HUES64 (cell line): ENCODE measurements around the gene UGT2B11. TPM values are rescaled to one million over a fixed set of nuclear protein-coding genes. Genes with fewer than 3 reads are reported as not detected.
"Not testable (repeated sequence)": the region's sequence is repeated elsewhere in the genome, so short reads cannot be mapped to it uniquely, and the experiment has no call there.

ENCODE experiments used
- H3K27ac ChIP-seq: 2 replicates; pipeline ENCODE4 v1.7.0; 2013; ENCODE audit warnings: low read depth, low read length, inconsistent platforms
- H3K27me3 ChIP-seq: 2 replicates; pipeline ENCODE4 v1.6.1; 2013; ENCODE audit warnings: mild to moderate bottlenecking, low read length; ENCODE audit not compliant: insufficient read depth
- H3K36me3 ChIP-seq: 2 replicates; pipeline ENCODE4 v1.6.1; 2013; ENCODE audit warnings: mild to moderate bottlenecking, low read length; ENCODE audit not compliant: insufficient read depth
- H3K4me1 ChIP-seq: 2 replicates; pipeline ENCODE4 v1.6.1; 2013; ENCODE audit warnings: mild to moderate bottlenecking, low read length, moderate library complexity; ENCODE audit not compliant: insufficient read depth
- H3K4me3 ChIP-seq: 2 replicates; pipeline ENCODE4 v1.5.1; 2013; ENCODE audit warnings: mild to moderate bottlenecking, low read length, moderate library complexity
- H3K9ac ChIP-seq: 2 replicates; pipeline ENCODE4 v1.6.1; 2013; ENCODE audit warnings: mild to moderate bottlenecking, low read depth, low read length
- H3K9me3 ChIP-seq: 2 replicates; pipeline ENCODE4 v1.6.1; 2013; ENCODE audit warnings: low read depth, low read length; ENCODE audit not compliant: insufficient read depth
- WGBS: fragments of 150-250, 120-280 bp; methylation state at CpG from one replicate; pipeline ENCODE4 v1.1.7; 2013; ENCODE audit warnings: missing lambda C conversion rate; 5-methylcytosine and 5-hydroxymethylcytosine counted together
- polyA plus RNA-seq, 2 experiments: library from polyadenylated mRNA; stranded (reverse); fragments of 50-300 nt; gene quantifications; one replicate each; pipeline ENCODE4 v1.2.3, GENCODE V29; 2013

UGT2B11 gene
- polyA plus RNA-seq (2013, experiment 1 of 2), result 0.10 TPM
- 0.89 TPM for polyA plus RNA-seq (2013, experiment 2 of 2)

GRCh38 chr4:69214716-69215115 lies at the start of gene UGT2B11:
TSS of gene UGT2B11 (minus strand) at chr4:69214748. CDS start at chr4:69214722, 26 bp downstream.
- Histone ChIP-seq H3K27ac (no peak within 1 kb of the TSS), H3K9me3 (no peaks in the 10 kb centered on the region), H3K36me3 (no peaks in the 10 kb centered on the region), H3K27me3 (no peaks in the 10 kb centered on the region), H3K9ac (no peak within 1 kb of the TSS), H3K4me3 (no peak within 1 kb of the TSS), H3K4me1 (no peaks in the 10 kb centered on the region)
- WGBS, result 93% methylated on average over 1 of the region's 3 CpGs

GRCh38 chr4:69253147-69253772 lies 38.7 kb upstream of the UGT2B11 start:
- 100% methylated on average over 2 of the region's 3 CpGs for WGBS
- H3K9me3 ChIP-seq, H3K4me3 ChIP-seq, H3K4me1 ChIP-seq, H3K36me3 ChIP-seq, H3K27me3 ChIP-seq, H3K27ac ChIP-seq, H3K9ac ChIP-seq: not testable (repeated sequence)

GRCh38 chr4:69250884-69251283 lies 36.3 kb upstream of the UGT2B11 start:
- WGBS, result 88% methylated on average over 1 of the region's 2 CpGs
- not testable (repeated sequence) for H3K9me3 ChIP-seq

GRCh38 chr4:69242562-69243240 lies 28.2 kb upstream of the UGT2B11 start:
- WGBS, result 95% methylated on average over 3 of the region's 3 CpGs

More at GRCh38 chr4:69250884-69251283, 36.3 kb upstream of the UGT2B11 start:
- not testable (repeated sequence) for H3K4me3 ChIP-seq, H3K36me3 ChIP-seq, H3K4me1 ChIP-seq, H3K27me3 ChIP-seq, H3K9ac ChIP-seq, H3K27ac ChIP-seq

GRCh38 chr4:69241746-69242145 lies 27.2 kb upstream of the UGT2B11 start:
- not testable (repeated sequence) for H3K27me3 ChIP-seq, H3K9ac ChIP-seq, H3K4me1 ChIP-seq, H3K4me3 ChIP-seq, H3K36me3 ChIP-seq, H3K27ac ChIP-seq, H3K9me3 ChIP-seq
- WGBS, result 97% methylated on average over 2 of the region's 2 CpGs

More at GRCh38 chr4:69242562-69243240, 28.2 kb upstream of the UGT2B11 start:
- H3K9ac ChIP-seq, H3K27ac ChIP-seq, H3K27me3 ChIP-seq, H3K4me3 ChIP-seq, H3K4me1 ChIP-seq, H3K36me3 ChIP-seq, H3K9me3 ChIP-seq: not testable (repeated sequence)

GRCh38 chr4:69240787-69241186 lies 26.2 kb upstream of the UGT2B11 start:
- H3K27me3 ChIP-seq, H3K4me3 ChIP-seq, H3K4me1 ChIP-seq, H3K9me3 ChIP-seq, H3K27ac ChIP-seq, H3K9ac ChIP-seq, H3K36me3 ChIP-seq: not testable (repeated sequence)
- WGBS, result 89% methylated on average over 1 of the region's 3 CpGs

GRCh38 chr4:69239557-69240168 lies 25.1 kb upstream of the UGT2B11 start:
- WGBS, result 91% methylated on average over 6 of the region's 6 CpGs
- H3K27ac ChIP-seq, result no peak overlapping the region

GRCh38 chr4:69239092-69239491 lies 24.5 kb upstream of the UGT2B11 start:
- Histone ChIP-seq H3K4me3 (no peak overlapping the region), H3K9me3 (no peaks in the 10 kb centered on the region; the same call in 1 of the 2 replicates), H3K36me3 (no peaks in the 10 kb centered on the region), H3K4me1 (no peaks in the 10 kb centered on the region), H3K27ac (no peak overlapping the region), H3K27me3 (no peaks in the 10 kb centered on the region), H3K9ac (no peak overlapping the region)
- WGBS, result no CpG with 5 or more reads among the region's 2 CpGs

More at GRCh38 chr4:69239557-69240168, 25.1 kb upstream of the UGT2B11 start:
- H3K36me3 ChIP-seq, result no peaks in the 10 kb centered on the region
- H3K4me3 ChIP-seq, result no peak overlapping the region
- no peaks in the 10 kb centered on the region; the same call in 1 of the 2 replicates for H3K9me3 ChIP-seq
- no peaks in the 10 kb centered on the region for H3K27me3 ChIP-seq
- H3K4me1 ChIP-seq, result no peaks in the 10 kb centered on the region
- no peak overlapping the region for H3K9ac ChIP-seq

GRCh38 chr4:69224891-69225290 lies 10.3 kb upstream of the UGT2B11 start:
- Histone ChIP-seq H3K27me3 (no peaks in the 10 kb centered on the region), H3K36me3 (no peaks in the 10 kb centered on the region), H3K9me3 (no peaks in the 10 kb centered on the region), H3K4me3 (no peak overlapping the region), H3K27ac (no peak overlapping the region), H3K4me1 (no peaks in the 10 kb centered on the region), H3K9ac (no peak overlapping the region)
- WGBS, result 33% methylated on average over 2 of the region's 2 CpGs

- H3K27me3 ChIP-seq, H3K9me3 ChIP-seq, H3K36me3 ChIP-seq, H3K9ac ChIP-seq, H3K4me3 ChIP-seq, H3K27ac ChIP-seq, H3K4me1 ChIP-seq: not testable (repeated sequence)
- WGBS, result 96% methylated on average over 6 of the region's 6 CpGs
Measured at GRCh38 chr4:69223277-69223676, 8.7 kb upstream of the UGT2B11 start.

GRCh38 chr4:69218491-69218890 lies 3.9 kb upstream of the UGT2B11 start:
- H3K27ac ChIP-seq, H3K27me3 ChIP-seq, H3K4me3 ChIP-seq, H3K36me3 ChIP-seq, H3K9me3 ChIP-seq, H3K4me1 ChIP-seq, H3K9ac ChIP-seq: not testable (repeated sequence)
- WGBS, result 100% methylated on average over 2 of the region's 2 CpGs
